Upper lobe of left lung (tissue), 4 donors: ENCODE results near the gene CHAC1.

Source experiments
- EP300 ChIP-seq, 4 donors: sonication (generic); formaldehyde crosslinking; IDR thresholded peaks; one replicate each; pipeline ENCODE4 v1.5.1; 2017; ENCODE audit warnings: antibody characterized with exemption in 4 of 4, control low read depth in 2 of 4
- TF ChIP-seq, protein P1 (sequence below), 6 experiments: fragments of 450-650 bp in 4 of 6; fragments of 200-600 bp in 2 of 6; sonication (generic) in 2 of 6; IDR thresholded peaks; one replicate each; pipeline ENCODE4 v1.5.1; 2016 to 2019; ENCODE audit warnings: antibody characterized with exemption in 6 of 6

GRCh38 chr15:40969363-40969762 lies 16.1 kb downstream of the CHAC1 start:
- TF ChIP-seq, protein P1, sequence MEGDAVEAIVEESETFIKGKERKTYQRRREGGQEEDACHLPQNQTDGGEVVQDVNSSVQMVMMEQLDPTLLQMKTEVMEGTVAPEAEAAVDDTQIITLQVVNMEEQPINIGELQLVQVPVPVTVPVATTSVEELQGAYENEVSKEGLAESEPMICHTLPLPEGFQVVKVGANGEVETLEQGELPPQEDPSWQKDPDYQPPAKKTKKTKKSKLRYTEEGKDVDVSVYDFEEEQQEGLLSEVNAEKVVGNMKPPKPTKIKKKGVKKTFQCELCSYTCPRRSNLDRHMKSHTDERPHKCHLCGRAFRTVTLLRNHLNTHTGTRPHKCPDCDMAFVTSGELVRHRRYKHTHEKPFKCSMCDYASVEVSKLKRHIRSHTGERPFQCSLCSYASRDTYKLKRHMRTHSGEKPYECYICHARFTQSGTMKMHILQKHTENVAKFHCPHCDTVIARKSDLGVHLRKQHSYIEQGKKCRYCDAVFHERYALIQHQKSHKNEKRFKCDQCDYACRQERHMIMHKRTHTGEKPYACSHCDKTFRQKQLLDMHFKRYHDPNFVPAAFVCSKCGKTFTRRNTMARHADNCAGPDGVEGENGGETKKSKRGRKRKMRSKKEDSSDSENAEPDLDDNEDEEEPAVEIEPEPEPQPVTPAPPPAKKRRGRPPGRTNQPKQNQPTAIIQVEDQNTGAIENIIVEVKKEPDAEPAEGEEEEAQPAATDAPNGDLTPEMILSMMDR (IDR thresholded peaks at IDR 0.05): no peak
- TF ChIP-seq EP300 (IDR thresholded peaks at IDR 0.05): no peak
